ENCODE measurements around the gene CCRL2.
"Not testable (repeated sequence)": the region's sequence is repeated elsewhere in the genome, so short reads cannot be mapped to it uniquely, and the experiment has no call there.

Gene CCRL2

DNA sequence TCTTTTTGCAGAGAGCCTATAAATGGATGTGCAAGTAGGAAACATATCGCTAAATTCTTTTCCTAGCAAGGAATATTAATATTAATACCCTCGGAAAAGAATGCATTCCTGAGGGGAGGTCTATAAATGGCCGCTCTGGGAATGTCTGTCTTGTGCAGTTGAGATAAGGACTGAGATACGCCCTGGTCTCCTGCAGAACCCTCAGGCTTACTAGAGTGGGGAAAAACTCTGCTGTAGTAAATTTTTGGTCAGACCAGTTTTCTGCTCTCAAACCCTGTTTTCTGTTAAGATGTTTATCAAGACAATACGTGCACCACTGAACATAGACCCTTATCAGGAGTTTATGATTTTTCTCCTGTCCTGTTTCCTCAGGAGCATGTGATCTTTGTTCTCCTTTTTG is 24.8 kb downstream of the CCRL2 start:
- FAIRE-seq = not testable (repeated sequence)

DNA sequence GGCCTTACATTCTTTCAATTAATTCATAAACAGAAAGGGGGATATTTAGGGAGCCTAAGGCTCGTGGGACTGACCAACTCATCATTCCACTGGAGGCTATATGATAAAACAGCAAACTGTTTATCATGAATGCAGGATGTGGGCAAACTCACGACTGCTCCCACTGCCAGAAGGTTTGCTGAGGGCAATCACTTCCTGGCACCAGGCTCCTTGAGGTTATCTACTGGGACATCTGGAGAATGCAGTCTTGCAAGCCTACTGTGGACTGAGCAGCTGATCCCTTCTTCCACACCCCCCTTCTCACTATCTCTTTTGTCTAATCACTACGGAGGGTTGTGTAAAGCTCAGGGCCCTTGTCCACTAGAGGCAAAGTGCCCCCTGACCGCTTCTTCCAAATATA is 26.1 kb downstream of the CCRL2 start:
- FAIRE-seq = not testable (repeated sequence)

DNA sequence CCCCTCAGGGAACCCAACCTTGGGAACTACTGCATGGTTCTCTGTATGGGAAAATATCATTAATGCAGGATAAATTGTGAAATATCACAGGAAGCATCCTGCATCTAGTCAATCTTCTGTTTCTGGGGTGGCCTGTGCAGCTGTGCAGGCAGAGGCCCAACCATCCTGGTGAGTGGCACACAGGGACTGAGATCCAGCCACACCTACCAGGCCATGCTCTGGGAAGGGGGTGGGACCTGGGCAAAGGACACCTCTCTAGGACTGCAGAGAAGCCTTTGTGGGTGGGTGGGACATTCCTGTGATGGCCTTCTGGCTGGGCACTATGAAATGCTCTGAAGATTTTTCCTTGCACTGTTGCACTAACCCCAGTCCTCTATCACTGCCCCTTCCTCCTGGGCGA is 26.8 kb downstream of the CCRL2 start:
- no peak for FAIRE-seq

DNA sequence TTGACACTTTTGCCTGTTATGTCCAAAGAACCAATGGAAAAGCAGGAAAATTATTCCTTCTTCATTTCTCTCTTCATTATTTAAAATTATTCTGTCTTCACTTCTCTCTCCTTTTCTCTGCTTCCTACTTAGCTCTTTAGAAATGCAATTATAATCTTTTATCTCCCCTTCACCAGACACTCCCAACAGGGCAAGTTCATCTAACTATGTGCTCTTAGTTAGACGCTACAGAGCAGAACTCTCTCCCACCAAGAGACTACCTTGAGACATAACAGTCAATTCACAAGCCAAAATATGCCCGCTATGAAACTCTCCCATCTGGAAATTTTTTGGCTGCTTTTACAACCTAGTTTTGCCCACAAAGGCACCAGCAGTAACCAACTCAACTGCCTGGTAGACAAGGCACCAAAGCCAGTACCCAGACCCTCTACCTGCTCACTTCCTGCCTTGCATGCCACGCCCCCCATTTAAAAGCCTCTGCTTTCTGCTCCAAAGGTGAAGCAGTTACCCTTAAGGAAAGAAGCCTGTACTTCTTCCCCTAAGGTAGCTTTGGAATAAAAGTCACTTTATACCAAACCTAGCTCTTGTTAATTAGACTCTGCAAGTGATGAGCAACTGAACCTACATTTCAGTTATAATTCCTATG is 28.1 kb downstream of the CCRL2 start:
- no peak for FAIRE-seq

DNA sequence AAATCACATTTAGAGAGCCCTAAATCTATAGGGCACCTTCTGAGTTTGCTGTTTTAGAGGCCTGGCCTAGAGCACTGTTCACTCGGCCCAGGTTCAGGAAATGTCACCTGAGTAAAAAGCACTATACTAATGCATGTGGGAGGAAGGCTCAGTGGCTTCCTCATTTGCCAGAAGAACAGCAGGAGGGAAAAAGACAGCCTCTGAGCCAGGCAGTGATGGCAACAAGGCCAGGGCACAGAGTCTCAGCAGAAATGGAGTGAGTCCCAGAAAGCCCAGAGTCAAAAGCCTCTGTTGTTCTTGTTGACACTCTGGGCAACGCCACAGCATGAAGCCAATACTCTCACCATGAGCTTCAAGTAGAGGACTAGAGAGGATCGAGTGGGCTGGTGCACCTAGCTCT is 31.8 kb downstream of the CCRL2 start:
- FAIRE-seq = no peak

DNA sequence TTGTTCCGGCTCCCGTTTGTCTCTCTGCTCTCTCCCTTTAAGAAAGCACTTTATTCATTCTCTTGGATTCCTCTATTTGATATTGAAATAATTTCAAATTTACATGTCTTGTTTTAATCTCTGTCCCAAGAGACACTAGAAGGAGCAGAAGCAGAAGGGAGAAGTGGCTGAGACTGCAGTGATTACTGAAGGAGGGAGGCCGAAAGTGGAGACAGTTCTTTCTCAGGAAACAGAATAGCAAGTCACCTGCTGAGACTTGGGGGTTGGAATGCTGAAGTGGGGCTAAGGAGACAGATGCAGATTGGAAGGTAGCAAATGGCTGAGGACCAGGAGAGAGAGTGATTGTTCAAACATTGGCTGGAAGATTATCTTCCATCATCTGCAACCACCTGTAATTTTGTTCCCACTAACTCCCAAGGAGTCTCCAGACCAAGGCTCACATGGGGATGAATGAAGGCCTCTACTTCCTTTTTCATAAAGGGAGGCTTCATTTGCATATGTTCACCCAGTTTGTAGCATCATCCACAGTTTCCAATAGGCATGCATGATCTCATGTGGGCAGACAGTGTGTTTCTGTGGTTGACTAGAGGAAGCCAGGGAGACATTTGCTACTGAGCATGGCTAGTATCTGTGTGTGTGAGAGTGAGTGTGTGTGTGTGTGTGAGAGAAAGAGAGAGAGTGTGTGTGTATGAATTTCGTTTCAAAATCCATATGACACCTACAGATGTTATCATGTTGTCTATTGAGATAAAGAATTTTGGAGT is 33.7 kb downstream of the CCRL2 start:
- FAIRE-seq = no peak

DNA sequence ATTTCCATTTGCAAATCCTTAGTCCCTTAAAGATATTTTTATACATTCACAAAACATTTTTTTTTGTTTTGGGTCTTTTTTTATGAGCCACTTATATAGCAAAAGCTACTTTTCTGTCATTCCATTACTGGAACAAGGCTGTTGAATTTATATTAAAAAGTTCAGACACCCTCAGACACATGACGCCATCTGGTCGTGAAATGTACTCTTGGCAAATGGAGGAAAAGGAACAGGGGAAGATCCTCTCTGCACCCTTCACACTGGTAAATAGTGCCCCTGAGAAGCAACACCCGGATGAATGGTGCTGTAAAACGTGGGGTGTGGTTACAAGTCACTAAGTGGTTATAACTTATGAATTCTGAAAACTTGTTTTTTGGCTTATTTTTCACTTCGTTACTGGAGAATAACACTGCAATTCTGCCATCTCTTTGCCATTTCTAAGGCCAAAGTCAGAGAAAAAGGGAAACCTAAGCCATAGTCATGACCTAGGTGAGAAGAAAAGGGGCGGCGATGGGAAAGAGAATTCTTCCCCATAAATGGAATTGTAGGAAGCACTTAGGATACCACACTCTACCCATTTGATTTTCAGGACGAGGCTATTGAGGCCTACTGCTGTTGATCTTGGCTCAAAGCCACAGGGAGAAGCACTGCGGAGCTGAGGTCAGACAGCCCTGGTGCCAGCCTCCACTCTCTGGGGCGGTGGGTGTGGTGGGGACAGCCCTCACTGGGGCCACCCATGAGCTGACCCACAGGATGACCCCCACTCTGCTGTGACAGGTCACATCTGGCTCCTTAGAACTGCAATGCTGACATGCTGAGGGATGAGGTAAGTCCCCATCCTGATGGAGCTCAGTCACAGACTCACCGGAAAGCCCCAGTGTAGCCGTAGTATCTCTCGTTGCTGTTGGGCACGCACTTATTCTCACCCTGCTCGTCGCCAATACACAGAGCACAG is 35.8 kb downstream of the CCRL2 start:
- no peak for FAIRE-seq

DNA sequence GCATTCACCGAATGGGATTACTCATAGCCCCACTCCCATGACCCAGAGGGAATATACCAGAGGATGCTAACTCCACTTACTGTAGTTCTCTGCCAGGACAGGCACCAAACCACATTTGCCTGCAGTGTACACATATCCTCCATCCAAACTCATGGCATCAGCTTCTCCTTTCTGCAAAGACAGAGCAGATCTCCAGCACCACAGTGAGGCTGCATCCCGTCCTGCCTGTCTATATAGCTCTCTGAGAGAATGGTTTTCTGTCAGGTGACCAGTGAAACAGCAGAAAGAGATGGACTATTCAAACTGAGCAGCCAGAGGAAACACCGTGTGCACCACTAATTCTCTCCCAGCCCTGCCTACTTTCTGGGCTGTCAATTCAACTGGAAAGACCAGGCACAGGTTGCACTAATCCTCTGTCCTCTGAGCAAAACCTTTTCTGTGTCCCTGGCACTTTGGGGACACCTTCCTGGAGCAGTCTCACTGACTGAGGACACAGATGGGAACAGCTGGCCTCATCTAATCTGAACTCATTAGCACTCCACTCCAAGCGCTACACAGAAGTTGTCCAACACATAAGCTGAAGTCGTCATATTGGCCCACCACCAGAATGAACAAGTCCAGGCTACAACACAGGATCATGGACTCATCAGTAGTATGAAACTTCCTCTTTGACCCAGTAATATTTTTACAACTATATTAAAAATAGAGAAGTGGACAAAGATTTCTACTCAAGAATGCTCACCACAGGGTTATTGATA is 40.3 kb downstream of the CCRL2 start:
- FAIRE-seq = no peak

DNA sequence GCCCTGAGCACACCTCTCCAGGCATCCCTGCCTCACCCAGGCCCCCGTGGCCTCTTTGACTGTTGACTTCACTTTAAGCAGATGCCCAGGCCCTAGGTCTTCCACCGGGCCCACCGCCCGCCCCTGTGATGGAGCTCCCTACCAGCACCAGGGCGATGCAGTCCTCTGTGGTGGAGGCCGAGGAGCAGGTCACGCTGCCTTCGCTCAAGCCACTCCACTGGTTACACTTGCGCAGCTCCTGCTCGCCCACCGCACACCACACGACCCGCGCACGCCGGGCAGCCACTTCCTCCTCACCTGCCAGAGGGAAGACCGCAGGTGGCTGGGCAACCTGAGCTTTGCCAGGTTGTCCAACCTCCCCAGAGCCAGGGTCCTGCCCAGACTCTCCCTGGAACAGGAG is 41.7 kb downstream of the CCRL2 start:
- FAIRE-seq = no peak

DNA sequence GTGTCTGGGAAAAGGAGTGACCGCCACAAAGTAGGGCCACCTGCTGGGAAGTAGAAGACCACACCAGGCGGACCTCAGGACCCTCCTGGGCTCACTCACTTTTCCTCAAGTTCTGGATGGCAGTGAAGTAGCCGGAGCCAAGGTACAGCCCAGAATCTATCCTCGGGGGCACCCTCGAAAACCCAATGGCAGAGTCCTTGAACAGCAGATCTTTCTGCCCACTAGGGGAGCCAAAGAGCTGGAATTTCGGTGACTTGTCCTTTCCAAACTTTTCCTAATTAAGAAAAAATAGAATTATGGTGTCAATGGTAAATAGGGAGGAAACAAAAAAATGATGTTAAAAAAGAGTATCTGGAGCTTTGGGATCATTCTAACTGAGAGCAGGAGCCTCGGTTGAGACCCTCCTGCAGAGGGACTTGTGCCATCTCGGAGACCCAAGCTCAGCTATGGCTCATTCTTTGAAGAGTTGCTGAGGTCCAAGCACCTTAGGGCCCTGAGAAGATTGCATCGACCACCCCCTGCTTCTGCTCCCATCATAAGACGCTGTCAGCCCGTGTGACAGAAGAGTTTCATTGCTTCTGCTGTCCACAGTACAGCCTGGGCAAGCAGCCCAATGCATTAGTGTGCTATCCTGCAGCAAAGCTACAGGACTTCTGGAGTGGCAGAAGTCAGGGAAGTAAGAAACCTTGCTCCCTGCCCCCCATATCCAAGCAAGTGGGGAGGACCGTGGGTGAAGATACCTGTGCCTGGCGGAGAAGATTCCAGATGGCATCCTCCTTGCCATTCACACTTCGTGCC is 42.9 kb downstream of the CCRL2 start:
- FAIRE-seq = no peak

DNA sequence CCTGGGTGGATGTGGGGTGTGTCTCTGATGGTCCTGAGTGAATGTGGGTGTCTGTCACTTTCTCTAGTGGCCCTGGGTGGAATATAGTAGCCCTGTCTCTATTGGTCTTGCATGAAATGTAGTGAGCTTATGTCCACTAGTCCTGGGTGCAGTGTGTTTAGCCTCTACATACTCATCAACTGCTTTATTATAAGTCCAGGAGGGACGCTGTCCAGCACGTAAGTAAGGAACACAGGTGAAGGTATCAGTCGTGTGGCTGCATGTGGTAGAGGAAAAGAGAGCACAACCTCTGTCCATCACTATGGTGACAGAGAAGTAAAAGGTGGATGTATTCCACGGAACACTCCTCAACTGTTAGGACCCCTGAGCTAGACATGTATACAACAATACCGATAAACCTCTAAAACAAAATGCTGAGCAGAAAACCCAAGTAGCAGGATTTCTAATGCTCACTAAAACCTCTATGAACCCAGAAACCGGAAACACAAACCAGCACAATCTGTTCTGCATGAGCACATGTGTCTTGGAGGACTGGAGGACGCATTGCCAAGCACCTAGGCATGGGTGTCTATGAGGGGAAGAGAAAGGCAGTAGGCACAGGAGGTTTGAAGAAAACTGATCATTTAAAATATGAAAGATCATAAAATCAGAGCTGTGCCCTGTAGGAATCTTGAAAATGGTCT is 46.6 kb downstream of the CCRL2 start:
- no peak for FAIRE-seq

DNA sequence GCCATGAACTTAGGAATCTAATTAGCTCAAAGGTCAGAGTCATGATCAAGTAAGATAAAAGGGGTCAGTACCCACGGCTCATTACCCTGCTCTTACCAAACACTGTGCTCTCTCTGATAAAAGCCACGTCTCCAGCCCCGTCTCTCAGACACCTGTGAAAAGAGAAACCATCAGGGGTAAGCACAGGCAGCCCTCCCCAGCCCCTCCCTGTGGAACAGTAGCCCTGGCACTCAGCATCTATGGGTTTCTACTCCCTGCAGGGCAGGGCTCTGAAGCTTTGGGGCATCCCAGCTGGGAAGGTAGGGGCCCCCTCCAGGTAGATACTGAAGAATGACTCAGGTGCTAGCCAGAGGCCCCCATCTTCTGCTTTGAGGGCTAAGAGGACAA is 47.1 kb downstream of the CCRL2 start:
- FAIRE-seq = no peak

DNA sequence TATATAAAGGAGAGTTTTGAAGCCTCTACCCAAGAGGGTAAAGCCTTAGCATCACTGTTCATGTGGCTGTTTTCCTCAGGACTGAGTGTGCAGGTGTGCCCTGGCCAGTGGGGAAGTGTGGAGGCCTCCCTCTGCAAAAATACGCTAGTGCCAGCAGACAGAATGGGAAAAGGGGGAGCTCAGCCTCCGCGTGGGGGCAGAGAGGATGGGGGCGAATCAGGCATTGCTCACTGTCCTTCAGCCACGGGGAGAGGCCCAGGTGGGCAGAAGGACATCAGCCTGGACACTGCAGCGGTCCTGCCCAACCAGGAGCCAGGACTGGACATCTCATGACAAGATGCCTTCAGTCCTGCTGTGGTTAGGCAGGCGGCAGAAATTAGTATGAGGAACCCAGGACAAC is 47.5 kb downstream of the CCRL2 start:
- FAIRE-seq = no peak

DNA sequence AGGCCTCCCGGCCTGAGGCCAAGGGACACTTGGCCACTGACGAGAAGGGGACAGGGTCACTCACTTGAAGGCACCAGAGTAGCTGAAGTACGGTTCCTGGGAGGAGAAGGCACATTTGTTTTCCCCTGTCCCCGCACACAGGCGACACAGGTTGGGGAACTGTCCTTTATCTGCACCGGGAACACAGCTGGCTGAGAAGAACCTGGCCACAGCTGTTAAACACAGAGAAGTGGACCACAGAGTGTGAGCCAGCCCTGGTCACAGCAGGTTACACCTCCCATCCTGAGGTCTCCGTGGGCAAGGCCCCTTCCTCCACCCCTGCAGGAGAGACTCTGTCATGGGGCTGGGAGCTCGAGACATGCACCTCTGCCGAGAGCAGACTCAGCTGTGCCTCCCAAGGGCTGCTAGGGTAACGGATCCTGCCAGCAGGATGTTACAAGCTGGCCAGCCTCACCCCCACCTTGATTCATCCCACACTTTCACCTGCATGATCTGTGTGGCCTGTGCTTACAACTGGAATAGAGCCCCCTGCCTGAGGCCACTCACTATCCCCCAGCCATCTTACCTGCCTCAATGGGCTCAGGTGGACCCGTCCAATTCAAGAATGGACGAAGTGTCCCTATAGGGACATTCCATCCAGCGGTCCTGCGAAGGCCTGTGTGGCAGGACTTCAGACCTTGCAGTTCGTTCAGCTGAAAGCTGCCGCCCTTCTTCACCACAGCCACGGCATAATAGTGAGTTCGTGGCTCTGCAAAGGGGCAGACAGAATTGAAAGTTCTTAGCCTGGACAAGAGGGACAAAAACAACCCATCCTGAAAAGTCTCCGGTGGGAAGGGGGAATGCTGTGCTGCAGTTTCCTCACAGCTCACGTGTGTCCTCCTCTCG is 48.4 kb downstream of the CCRL2 start:
- no peak for FAIRE-seq

DNA sequence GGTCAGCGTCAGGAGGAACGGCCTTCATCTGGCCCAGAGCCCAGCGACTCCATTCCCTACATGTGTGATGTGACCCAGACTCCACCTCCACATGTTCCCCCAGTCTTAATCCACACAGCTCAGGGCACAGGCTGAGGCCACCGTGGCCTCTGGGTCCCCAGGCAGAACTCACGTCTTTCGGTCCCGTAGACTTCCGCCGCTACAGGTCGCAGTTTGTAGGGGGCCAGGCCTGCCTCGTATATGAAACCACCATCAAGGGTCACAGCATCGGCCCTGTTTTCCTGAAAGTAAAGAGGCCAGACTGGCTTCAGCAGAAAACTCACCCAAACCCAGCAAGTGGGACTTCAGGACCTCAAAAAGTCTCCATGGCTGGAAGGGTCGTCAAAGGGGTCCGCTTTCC is 49.1 kb downstream of the CCRL2 start:
- FAIRE-seq = no peak
